G401.6 (cell line): ENCODE results near the gene LSAMP.
A peak's percentile ranks its signal among the peaks of the same experiment; 100 is the strongest.

Experiments used
- FAIRE-seq: peaks from 2 replicates; lab custom pipeline; 2012; peaks lifted over from hg19 to GRCh38; lab: Jason Lieb, UNC

The LSAMP gene

GRCh38 chr3:116288485-116288884 is 156.8 kb downstream of the LSAMP start:
- FAIRE-seq, result no peak

- no peak for FAIRE-seq
Observed at GRCh38 chr3:116285781-116286421, 159.4 kb downstream of the LSAMP start.

- FAIRE-seq, result peak; percentile 8
Observed at GRCh38 chr3:116281313-116282143, 163.8 kb downstream of the LSAMP start.

- peak; percentile 13 for FAIRE-seq
Observed at GRCh38 chr3:116280130-116280740, 165.1 kb downstream of the LSAMP start.

- FAIRE-seq, result no peak
Observed at GRCh38 chr3:116276675-116277074, 168.6 kb downstream of the LSAMP start.

GRCh38 chr3:116270056-116270455 is 175.2 kb downstream of the LSAMP start:
- peak; percentile 56 for FAIRE-seq

GRCh38 chr3:116267116-116267515 is 178.2 kb downstream of the LSAMP start:
- no peak for FAIRE-seq

GRCh38 chr3:116265976-116266584 is 179.2 kb downstream of the LSAMP start:
- FAIRE-seq, result peak; percentile 15

GRCh38 chr3:116265320-116265695 is 180.0 kb downstream of the LSAMP start:
- FAIRE-seq, result no peak

- peak; percentile 72 for FAIRE-seq
Observed at GRCh38 chr3:116264546-116265319, 180.6 kb downstream of the LSAMP start.

GRCh38 chr3:116263842-116264545 is 181.3 kb downstream of the LSAMP start:
- peak; percentile 27 for FAIRE-seq

- FAIRE-seq, result no peak
Observed at GRCh38 chr3:116260491-116260890, 184.8 kb downstream of the LSAMP start.

- FAIRE-seq, result no peak
Observed at GRCh38 chr3:116259984-116260383, 185.3 kb downstream of the LSAMP start.

GRCh38 chr3:116256843-116257485 is 188.3 kb downstream of the LSAMP start:
- FAIRE-seq, result peak; percentile 99

GRCh38 chr3:116254541-116254940 is 190.7 kb downstream of the LSAMP start:
- peak; percentile 83 for FAIRE-seq

GRCh38 chr3:116253511-116253910 is 191.8 kb downstream of the LSAMP start:
- peak; percentile 87 for FAIRE-seq

- FAIRE-seq, result no peak
Observed at GRCh38 chr3:116247605-116248004, 197.7 kb downstream of the LSAMP start.

- FAIRE-seq, result no peak
Observed at GRCh38 chr3:116246406-116246980, 198.8 kb downstream of the LSAMP start.

- no peak for FAIRE-seq
Observed at GRCh38 chr3:116242825-116243224, 202.5 kb downstream of the LSAMP start.

GRCh38 chr3:116241677-116242076 is 203.6 kb downstream of the LSAMP start:
- FAIRE-seq, result no peak

- FAIRE-seq, result peak; percentile 28
Observed at GRCh38 chr3:116240261-116240660, 205.0 kb downstream of the LSAMP start.
